HEK293T (cell line): ENCODE results near the gene XPNPEP2.

Experiments used
- BHLHE40 ChIP-seq: fragments of 450-650 bp; IDR thresholded peaks from 2 replicates; pipeline ENCODE4 v1.6.1; 2016; ENCODE audit warnings: mild to moderate bottlenecking, moderate library complexity, borderline replicate concordance
- CTBP1 ChIP-seq: fragments of 450-650 bp; IDR thresholded peaks from 2 replicates; pipeline ENCODE4 v1.6.1; 2016; ENCODE audit warnings: borderline replicate concordance
- ELF4 ChIP-seq: fragments of 450-650 bp; IDR thresholded peaks from 2 replicates; pipeline ENCODE4 v1.6.1; 2017; ENCODE audit warnings: antibody characterized with exemption
- FOXA1 ChIP-seq: fragments of 450-650 bp; IDR thresholded peaks from 2 replicates; pipeline ENCODE4 v1.6.1; 2016; ENCODE audit warnings: mild to moderate bottlenecking
- FOXK2 ChIP-seq: fragments of 450-650 bp; IDR thresholded peaks from 2 replicates; pipeline ENCODE4 v1.6.1; 2016; ENCODE audit warnings: mild to moderate bottlenecking
- FOXM1 ChIP-seq: fragments of 450-650 bp; IDR thresholded peaks from 2 replicates; pipeline ENCODE4 v1.6.1; 2017; ENCODE audit warnings: mild to moderate bottlenecking, borderline replicate concordance
- HDGF ChIP-seq: fragments of 450-650 bp; IDR thresholded peaks from 2 replicates; pipeline ENCODE4 v1.6.1; 2017; ENCODE audit warnings: antibody characterized with exemption, borderline replicate concordance
- L3MBTL2 ChIP-seq: fragments of 450-650 bp; conservative IDR thresholded peaks from 2 replicates; pipeline ENCODE4 v1.6.1; 2016; ENCODE audit warnings: mild to moderate bottlenecking
- LEF1 ChIP-seq: fragments of 450-650 bp; IDR thresholded peaks from 2 replicates; pipeline ENCODE4 v1.6.1; 2017; ENCODE audit warnings: mild to moderate bottlenecking, borderline replicate concordance
- SP1 ChIP-seq: fragments of 450-650 bp; IDR thresholded peaks from 2 replicates; pipeline ENCODE4 v1.6.1; 2017
- SUZ12 ChIP-seq: fragments of 450-650 bp; IDR thresholded peaks from 2 replicates; pipeline ENCODE4 v1.6.1; 2016; ENCODE audit warnings: mild to moderate bottlenecking
- TARDBP ChIP-seq: fragments of 450-650 bp; IDR thresholded peaks from 2 replicates; pipeline ENCODE4 v1.6.1; 2016

DNA sequence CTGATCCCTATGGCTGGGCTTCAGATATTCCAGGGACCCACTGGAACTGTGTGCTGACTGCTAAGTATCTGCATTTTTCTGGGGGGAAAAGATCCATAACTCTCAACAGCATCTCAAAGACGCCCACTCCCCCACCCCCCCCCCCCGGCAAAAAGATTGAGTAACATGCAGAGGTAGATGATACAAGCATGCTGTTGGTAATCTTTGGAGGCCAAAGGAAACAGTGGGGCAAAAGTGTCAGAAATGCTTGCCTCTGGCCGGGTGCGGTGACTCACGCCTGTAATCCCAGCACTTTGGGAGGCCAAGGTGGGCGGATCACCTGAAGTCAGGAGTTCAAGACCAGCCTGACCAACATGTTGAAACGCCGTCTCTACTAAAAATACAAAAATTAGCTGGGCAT is 12.2 kb downstream of the XPNPEP2 start:
- TF ChIP-seq FOXA1 (no peak), SP1 (no peak), FOXK2 (no peak), SUZ12 (no peak), CTBP1 (no peak), BHLHE40 (no peak), ELF4 (no peak), FOXM1 (no peak), LEF1 (no peak), HDGF (no peak), TARDBP (no peak), L3MBTL2 (no peak)
